Neural cell (in vitro differentiated cells): ENCODE data around the gene ARFGAP1. TPM values are rescaled to one million over a fixed set of nuclear protein-coding genes. Genes with fewer than 3 reads are reported as not detected.

Experiments used
- H2AFZ ChIP-seq: fragments of 200-600, 300-800 bp; sonication (generic), shearing (Covaris generic); 2 replicates; pipeline ENCODE4 v1.6.0; 2014; ENCODE audit warnings: low read depth, mild to moderate bottlenecking, antibody characterized with exemption, low read length, moderate library complexity
- H3F3A ChIP-seq: fragments of 200-600 bp; shearing (Covaris generic); 2 replicates; pipeline ENCODE4 v1.6.1; 2016; ENCODE audit warnings: mild to moderate bottlenecking, moderate library complexity, mixed read lengths, antibody characterized with exemption, low read length; ENCODE audit not compliant: insufficient read depth, poor library complexity, severe bottlenecking
- H3K27ac ChIP-seq: fragments of 200-600, 300-800 bp; sonication (generic), shearing (Covaris generic); 2 replicates; pipeline ENCODE4 v1.5.1; 2014; ENCODE audit warnings: mild to moderate bottlenecking, low read length, moderate library complexity
- H3K27me3 ChIP-seq: fragments of 300-800, 200-600 bp; sonication (generic), shearing (Covaris generic); 2 replicates; pipeline ENCODE4 v1.6.0; 2014; ENCODE audit warnings: mild to moderate bottlenecking, low read depth, low read length, moderate library complexity; ENCODE audit not compliant: insufficient read depth
- H3K36me3 ChIP-seq: fragments of 300-800, 200-600 bp; sonication (generic), shearing (Covaris generic); 2 replicates; pipeline ENCODE4 v1.5.1; 2014; ENCODE audit warnings: mild to moderate bottlenecking, antibody characterized with exemption, low read length, moderate library complexity; ENCODE audit not compliant: insufficient read depth
- H3K4me2 ChIP-seq: fragments of 300-800, 200-600 bp; sonication (generic), shearing (Covaris generic); 2 replicates; pipeline ENCODE4 v1.6.0; 2014; ENCODE audit warnings: mild to moderate bottlenecking, low read length
- H3K4me3 ChIP-seq: fragments of 300-800, 200-600 bp; sonication (generic), shearing (Covaris generic); 2 replicates; pipeline ENCODE4 v1.5.1; 2014; ENCODE audit warnings: mild to moderate bottlenecking, low read length, moderate library complexity
- H3K79me2 ChIP-seq: fragments of 200-600 bp; shearing (Covaris generic); replicated peaks from 2 replicates; pipeline ENCODE4 v1.6.0; 2014; ENCODE audit warnings: mild to moderate bottlenecking, low read length, moderate library complexity; ENCODE audit not compliant: insufficient read depth
- H3K9ac ChIP-seq: fragments of 300-800, 200-600 bp; sonication (generic), shearing (Covaris generic); 2 replicates; pipeline ENCODE4 v1.6.1; 2016; ENCODE audit warnings: mild to moderate bottlenecking, low read length, mixed read lengths
- H3K9me2 ChIP-seq: fragments of 200-600 bp; shearing (Covaris generic); 2 replicates; pipeline ENCODE4 v1.6.1; 2016; ENCODE audit warnings: mild to moderate bottlenecking, low read length, mixed read lengths; ENCODE audit not compliant: insufficient read depth
- H3K9me3 ChIP-seq: fragments of 200-600, 300-800 bp; sonication (generic), shearing (Covaris generic); 2 replicates; pipeline ENCODE4 v1.6.1; 2016; ENCODE audit warnings: mild to moderate bottlenecking, mixed run types, low read length, moderate library complexity, mixed read lengths
- H4K20me1 ChIP-seq: fragments of 200-600 bp; shearing (Covaris generic); 2 replicates; pipeline ENCODE4 v1.6.1; 2016; ENCODE audit warnings: mild to moderate bottlenecking, mixed run types; ENCODE audit not compliant: insufficient read depth
- CTCF ChIP-seq: fragments of 450-650 bp; IDR thresholded peaks from 2 replicates; pipeline ENCODE4 v1.5.1; 2014; ENCODE audit warnings: antibody characterized with exemption, mild to moderate bottlenecking, moderate library complexity; ENCODE audit not compliant: poor library complexity, severe bottlenecking
- EP300 ChIP-seq: fragments of 450-650 bp; conservative IDR thresholded peaks from 2 replicates; pipeline ENCODE4 v1.6.1; 2014; ENCODE audit warnings: antibody characterized with exemption, mild to moderate bottlenecking, moderate library complexity; ENCODE audit not compliant: poor library complexity, severe bottlenecking
- EZH2 ChIP-seq: fragments of 200-600, 300-800 bp; shearing (Covaris generic), sonication (generic); IDR thresholded peaks from 2 replicates; pipeline ENCODE4 v1.6.1; 2014; ENCODE audit warnings: antibody characterized with exemption, low read length, borderline replicate concordance, mild to moderate bottlenecking; ENCODE audit not compliant: insufficient read depth, poor library complexity, severe bottlenecking
- MXI1 ChIP-seq: fragments of 450-650 bp; conservative IDR thresholded peaks from 2 replicates; pipeline ENCODE4 v1.6.1; 2014; ENCODE audit warnings: antibody characterized with exemption, mild to moderate bottlenecking; ENCODE audit not compliant: poor library complexity, severe bottlenecking
- POLR2AphosphoS5 ChIP-seq: IDR thresholded peaks from 2 replicates; pipeline ENCODE4 v1.6.1; 2012
- RAD21 ChIP-seq: fragments of 450-650 bp; conservative IDR thresholded peaks from 2 replicates; pipeline ENCODE4 v1.6.1; 2014; ENCODE audit warnings: antibody characterized with exemption, mild to moderate bottlenecking, moderate library complexity
- REST ChIP-seq: IDR thresholded peaks from 2 replicates; pipeline ENCODE4 v1.6.1; 2012; ENCODE audit warnings: borderline replicate concordance
- SMC3 ChIP-seq: fragments of 450-650 bp; conservative IDR thresholded peaks from 2 replicates; pipeline ENCODE4 v1.6.1; 2014; ENCODE audit warnings: antibody characterized with exemption, mild to moderate bottlenecking, moderate library complexity; ENCODE audit not compliant: poor library complexity
- TAF1 ChIP-seq: IDR thresholded peaks from 2 replicates; pipeline ENCODE4 v1.6.1; 2012; ENCODE audit warnings: low read depth
- polyA plus RNA-seq: library from polyadenylated mRNA; depleted of rRNA; stranded (reverse); fragments of >200 nt; gene quantifications from 2 replicates; pipeline ENCODE4 v1.2.3, GENCODE V29; 2014

The ARFGAP1 gene
- polyA plus RNA-seq, 1 donor from 2014 or later, result 70.2 TPM

GRCh38 chr20:63269724-63270123 lies 2.9 kb upstream of the ARFGAP1 start:
- Histone ChIP-seq H3K9ac (no peak overlapping the region), H3K4me2 (no peak overlapping the region), H3K36me3 (no peaks in the 10 kb centered on the region), H2AFZ (no peak overlapping the region), H3K9me2 (no peaks in the 10 kb centered on the region), H3K9me3 (no peaks in the 10 kb centered on the region), H3K27ac (no peak overlapping the region), H4K20me1 (no peaks in the 10 kb centered on the region), H3K79me2 (peaks cover 26% of the 10 kb centered on the region), H3K4me3 (no peak overlapping the region), H3F3A (no peaks in the 10 kb centered on the region), H3K27me3 (no peaks in the 10 kb centered on the region)
- TF ChIP-seq EP300 (no peak), EZH2 (no peak), REST (no peak)

DNA sequence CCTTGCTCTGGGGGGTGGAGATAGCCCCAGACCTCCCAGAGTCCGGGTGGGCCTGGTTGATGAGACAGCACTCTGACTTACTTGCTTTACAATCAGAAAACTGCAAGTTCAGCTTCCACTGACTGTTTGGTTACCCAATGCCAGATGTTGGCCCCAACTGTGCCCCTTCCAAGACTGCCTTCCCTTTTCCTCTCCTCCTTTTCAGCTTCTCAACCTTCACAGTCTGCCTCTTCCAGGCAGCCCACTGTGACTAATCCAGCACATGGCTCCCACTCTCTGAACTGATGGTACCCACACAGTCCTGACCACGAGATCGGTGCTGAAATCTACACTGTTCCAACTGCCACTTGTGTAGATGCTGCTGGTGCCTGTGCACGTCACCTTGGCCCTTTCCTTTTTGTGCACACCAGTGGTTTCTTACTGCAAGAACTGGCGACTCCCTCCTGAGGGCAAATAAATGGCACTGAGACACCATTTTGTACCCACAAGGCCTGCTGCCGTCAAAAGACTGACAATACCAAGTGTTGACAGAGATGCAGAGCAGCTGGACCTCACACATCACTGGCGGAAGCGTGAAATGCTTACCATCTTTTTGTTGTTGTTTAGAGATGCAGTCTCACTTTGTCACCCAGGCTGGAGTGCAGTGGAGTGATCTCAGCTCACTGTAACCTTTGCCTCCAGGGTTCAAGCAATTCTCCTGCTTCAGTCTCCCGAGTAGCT lies 1.8 kb upstream of the ARFGAP1 start:
- Histone ChIP-seq H2AFZ (no peak overlapping the region), H3K36me3 (no peaks in the 10 kb centered on the region), H3K27me3 (no peaks in the 10 kb centered on the region), H3K4me3 (no peak overlapping the region), H3K9me3 (no peaks in the 10 kb centered on the region), H3K9ac (no peak overlapping the region), H4K20me1 (no peaks in the 10 kb centered on the region), H3F3A (no peaks in the 10 kb centered on the region), H3K79me2 (peaks cover 30% of the 10 kb centered on the region), H3K4me2 (no peak overlapping the region), H3K9me2 (no peaks in the 10 kb centered on the region), H3K27ac (no peak overlapping the region)
- no peak for TF ChIP-seq EP300
- no peak for TF ChIP-seq POLR2AphosphoS5
- TF ChIP-seq CTCF, result no peak
- TF ChIP-seq RAD21, result no peak
- TF ChIP-seq MXI1, result no peak
- TF ChIP-seq REST, result no peak
- no peak for TF ChIP-seq EZH2
- TF ChIP-seq TAF1, result no peak
- TF ChIP-seq SMC3, result no peak
